ENCODE data around the gene ITPR2.

The ITPR2 gene

DNA sequence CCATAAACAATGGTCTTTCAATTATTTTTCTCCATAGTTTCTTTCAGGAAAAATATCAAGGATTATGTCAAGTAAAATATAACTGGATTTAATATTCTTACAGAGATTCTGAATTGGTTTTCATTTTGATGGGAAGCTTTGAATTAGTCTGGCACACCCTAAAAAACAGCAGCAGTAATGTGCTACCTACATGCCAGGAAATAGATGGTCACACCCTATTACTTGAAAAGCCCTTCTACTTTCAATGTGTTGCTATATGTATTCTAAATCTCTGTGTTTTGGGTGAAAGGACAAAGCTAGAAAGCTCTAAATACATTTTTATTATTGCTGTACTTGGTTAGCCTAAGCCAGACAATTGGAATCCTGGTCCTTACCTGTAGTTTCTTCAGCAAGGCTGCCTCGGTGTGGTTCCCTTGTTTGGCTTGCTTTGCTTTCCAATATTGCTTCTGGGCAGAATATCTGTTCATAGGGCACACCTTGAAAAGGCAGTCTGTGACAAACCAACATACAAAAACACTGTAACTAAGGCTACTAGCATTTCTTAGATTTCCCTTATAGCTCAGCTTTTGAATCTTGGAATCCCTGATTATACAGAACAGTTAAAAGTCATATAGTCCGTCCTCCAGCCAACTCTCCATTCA lies 107.6 kb downstream of the ITPR2 start:
- Histone ChIP-seq H3K9ac (ENCODE audit: low read depth, low read length) (no peak overlapping the region), H3K9me3 (ENCODE audit: control insufficient read depth, insufficient read depth, low read length) (no peaks in the 10 kb centered on the region), H3K4me1 (ENCODE audit: insufficient read depth, low read length) (no peaks in the 10 kb centered on the region), H3K36me3 (ENCODE audit: insufficient read depth, low read length) (no peaks in the 10 kb centered on the region)

DNA sequence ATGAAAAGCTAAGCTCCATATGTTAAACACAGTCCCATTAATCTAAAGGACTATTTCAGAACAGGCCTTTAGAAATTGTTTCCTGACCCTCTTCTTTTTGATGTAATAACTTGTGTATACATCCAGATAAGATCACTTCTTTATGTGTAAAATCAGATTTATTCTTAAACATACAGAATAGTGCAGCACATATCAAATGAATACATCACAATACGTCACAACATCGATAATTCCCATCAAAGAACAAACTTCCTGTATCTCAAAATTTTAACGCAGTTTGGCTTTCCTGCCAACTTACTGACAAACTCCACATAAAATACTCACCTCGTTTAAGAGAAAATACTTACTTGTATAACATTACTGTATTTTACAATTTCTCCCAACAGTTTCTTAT lies 108.7 kb downstream of the ITPR2 start:
- Histone ChIP-seq H3K9ac (ENCODE audit: low read depth, low read length) (no peak overlapping the region), H3K36me3 (ENCODE audit: insufficient read depth, low read length) (no peaks in the 10 kb centered on the region), H3K4me1 (ENCODE audit: insufficient read depth, low read length) (no peaks in the 10 kb centered on the region), H3K9me3 (ENCODE audit: control insufficient read depth, insufficient read depth, low read length) (no peaks in the 10 kb centered on the region)

DNA sequence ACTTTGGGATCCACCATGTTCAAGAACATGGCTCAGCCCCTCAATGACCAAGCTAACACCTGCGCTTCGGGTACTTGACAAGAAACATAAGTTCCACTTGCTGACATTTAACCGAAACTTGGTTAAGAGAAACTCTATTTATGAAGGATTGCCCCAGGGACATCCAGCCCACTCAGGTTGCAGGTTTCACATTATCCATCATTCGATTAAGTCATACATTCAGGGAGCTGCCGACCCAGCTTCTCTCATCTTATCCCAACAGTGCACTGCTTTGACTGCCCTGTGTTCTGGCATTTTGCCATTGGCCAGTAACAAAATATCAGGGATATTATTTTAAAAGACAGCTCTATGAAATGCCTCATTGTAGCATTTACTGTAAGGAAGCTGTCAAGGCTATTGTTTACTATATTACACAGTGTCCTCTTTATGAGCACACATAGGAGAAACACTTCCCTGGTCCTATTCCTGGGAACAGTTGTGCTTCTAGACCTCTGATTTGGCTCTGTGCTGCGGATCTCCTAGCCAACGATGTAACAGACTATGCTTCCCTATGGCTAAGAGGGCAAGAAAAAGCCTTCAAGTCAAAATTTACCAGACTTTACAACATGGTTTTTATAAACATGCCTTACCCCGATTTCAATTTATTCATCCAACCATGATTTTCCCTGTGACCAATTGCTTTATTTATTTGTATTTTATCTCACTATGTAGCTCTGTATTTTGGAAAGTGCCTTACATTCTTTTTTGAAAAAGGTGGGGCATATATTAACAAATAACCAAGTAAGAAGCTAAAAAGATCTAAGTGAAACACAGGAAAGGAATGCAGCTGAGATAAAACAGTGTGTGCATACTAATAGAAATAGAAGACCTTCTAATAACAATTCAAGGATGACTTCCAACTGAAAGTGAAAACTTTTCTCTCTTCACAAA lies 109.3 kb downstream of the ITPR2 start:
- Histone ChIP-seq H3K9me3 (ENCODE audit: control insufficient read depth, insufficient read depth, low read length) (no peaks in the 10 kb centered on the region), H3K36me3 (ENCODE audit: insufficient read depth, low read length) (no peaks in the 10 kb centered on the region), H3K9ac (ENCODE audit: low read depth, low read length) (no peak overlapping the region), H3K4me1 (ENCODE audit: insufficient read depth, low read length) (no peaks in the 10 kb centered on the region)

DNA sequence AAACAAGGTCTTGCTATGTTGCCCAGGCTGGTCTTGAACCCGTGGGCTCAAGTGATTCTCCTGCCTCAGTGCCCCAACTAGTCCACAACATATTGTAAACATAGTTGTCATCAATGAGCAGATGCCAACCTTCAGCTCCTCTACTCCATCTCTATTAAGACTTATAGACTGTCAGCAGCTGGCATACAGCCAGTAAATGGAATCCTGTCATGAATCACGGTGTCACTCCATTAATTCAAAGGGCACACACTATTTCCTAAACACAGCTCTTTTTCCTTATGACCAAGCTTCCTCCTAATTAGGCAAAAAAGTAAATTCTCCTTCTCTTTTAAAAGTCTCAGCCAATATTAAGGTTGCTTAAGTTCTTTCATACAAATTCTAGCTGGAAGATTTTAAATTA lies 111.2 kb downstream of the ITPR2 start:
- Histone ChIP-seq H3K4me1 (ENCODE audit: insufficient read depth, low read length) (no peaks in the 10 kb centered on the region), H3K9me3 (ENCODE audit: control insufficient read depth, insufficient read depth, low read length) (no peaks in the 10 kb centered on the region), H3K36me3 (ENCODE audit: insufficient read depth, low read length) (no peaks in the 10 kb centered on the region), H3K9ac (ENCODE audit: low read depth, low read length) (no peak overlapping the region)

DNA sequence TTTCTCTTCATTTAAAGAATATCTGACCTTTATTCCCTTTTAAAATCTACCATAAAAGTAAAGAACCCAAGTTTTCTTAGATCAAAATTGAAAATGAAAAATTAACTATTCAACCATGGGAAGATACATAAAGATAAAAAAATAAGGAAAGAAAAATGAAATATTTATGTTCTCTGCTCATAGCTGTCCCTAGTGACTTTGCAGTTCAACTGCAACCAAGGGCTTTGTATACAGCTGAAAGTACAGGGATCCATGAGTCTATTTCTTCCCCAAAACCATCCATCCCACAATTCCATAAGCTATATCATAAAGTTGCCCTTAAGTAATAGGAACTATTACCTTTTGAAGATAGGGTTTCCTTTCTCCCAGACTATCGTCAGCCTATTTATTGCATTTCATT lies 113.1 kb downstream of the ITPR2 start:
- no peak overlapping the region for H3K9ac ChIP-seq (ENCODE audit: low read depth, low read length)
- no peaks in the 10 kb centered on the region for H3K4me1 ChIP-seq (ENCODE audit: insufficient read depth, low read length)
- no peaks in the 10 kb centered on the region for H3K9me3 ChIP-seq (ENCODE audit: control insufficient read depth, insufficient read depth, low read length)
- H3K36me3 ChIP-seq (ENCODE audit: insufficient read depth, low read length), result no peaks in the 10 kb centered on the region

DNA sequence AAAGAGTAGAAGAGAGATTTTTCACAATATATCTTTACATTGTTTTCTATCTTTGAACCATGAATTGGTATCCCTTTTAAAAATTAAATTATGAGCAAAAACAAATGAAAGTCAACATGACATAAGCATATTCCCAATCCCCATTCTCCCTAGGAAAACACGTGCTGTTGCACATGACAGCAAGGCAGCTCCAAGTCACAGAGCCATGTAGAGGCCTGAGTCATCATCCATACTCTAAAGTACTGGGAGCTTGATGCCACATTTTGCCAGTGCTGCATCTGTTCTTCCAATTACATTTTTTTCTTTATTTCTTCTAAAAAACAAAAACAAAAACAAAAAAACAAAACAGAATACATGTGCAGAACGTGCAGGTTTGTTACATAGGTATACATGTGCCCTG lies 115.2 kb downstream of the ITPR2 start:
- Histone ChIP-seq H3K9me3 (ENCODE audit: control insufficient read depth, insufficient read depth, low read length) (no peaks in the 10 kb centered on the region), H3K4me1 (ENCODE audit: insufficient read depth, low read length) (peaks cover 7% of the 10 kb centered on the region), H3K36me3 (ENCODE audit: insufficient read depth, low read length) (peaks cover 3% of the 10 kb centered on the region; the same call in 1 of the 2 replicates), H3K9ac (ENCODE audit: low read depth, low read length) (no peak overlapping the region)

DNA sequence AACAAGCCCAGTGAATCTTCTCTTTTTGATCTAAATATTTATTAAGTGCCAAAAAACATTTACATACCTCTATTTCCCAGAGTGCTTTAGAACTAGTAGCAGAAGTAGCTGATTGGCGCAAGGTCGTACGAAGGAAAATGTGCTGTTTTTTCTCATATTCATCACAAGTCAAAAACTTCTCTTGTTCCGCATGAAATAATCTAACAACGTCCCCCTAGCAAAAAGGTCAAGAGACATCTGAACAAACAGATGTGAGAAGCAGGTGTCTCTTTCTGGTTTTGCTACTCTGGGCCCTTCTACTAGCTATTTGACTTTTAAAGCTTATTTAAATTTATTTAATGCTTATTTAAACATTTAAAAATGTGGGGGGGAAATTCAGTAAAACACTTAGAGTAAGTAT lies 117.8 kb downstream of the ITPR2 start:
- peaks cover 24% of the 10 kb centered on the region for H3K4me1 ChIP-seq (ENCODE audit: insufficient read depth, low read length)
- H3K36me3 ChIP-seq (ENCODE audit: insufficient read depth, low read length), result peaks cover 7% of the 10 kb centered on the region
- H3K9me3 ChIP-seq (ENCODE audit: control insufficient read depth, insufficient read depth, low read length), result no peaks in the 10 kb centered on the region
- H3K9ac ChIP-seq (ENCODE audit: low read depth, low read length), result no peak overlapping the region

DNA sequence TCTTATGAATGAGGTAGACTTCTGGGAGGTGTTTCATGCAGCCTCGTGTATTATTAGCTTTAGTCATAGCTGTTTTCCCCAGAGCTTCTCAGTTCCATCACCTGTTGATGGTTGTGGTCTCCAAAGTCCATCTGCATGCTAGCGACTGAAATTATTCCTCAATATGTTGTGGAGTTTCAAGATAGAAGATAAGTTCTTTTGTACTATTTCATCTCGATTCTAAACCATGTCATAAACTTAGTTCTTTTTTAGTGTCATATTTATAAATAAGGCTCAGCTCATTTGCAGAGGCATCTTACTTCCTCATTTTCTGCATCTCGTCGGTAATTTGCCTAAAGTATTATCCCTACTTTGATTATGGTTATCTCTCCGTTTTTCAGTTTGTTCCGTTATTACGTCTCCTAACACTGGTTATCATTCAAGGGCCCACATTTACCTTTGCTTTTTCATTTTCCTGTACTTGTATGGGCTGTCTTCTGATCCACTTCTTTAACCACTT lies 119.1 kb downstream of the ITPR2 start:
- Histone ChIP-seq H3K36me3 (ENCODE audit: insufficient read depth, low read length) (peaks cover 7% of the 10 kb centered on the region), H3K4me1 (ENCODE audit: insufficient read depth, low read length) (peaks cover 24% of the 10 kb centered on the region), H3K9me3 (ENCODE audit: control insufficient read depth, insufficient read depth, low read length) (no peaks in the 10 kb centered on the region), H3K9ac (ENCODE audit: low read depth, low read length) (no peak overlapping the region)

DNA sequence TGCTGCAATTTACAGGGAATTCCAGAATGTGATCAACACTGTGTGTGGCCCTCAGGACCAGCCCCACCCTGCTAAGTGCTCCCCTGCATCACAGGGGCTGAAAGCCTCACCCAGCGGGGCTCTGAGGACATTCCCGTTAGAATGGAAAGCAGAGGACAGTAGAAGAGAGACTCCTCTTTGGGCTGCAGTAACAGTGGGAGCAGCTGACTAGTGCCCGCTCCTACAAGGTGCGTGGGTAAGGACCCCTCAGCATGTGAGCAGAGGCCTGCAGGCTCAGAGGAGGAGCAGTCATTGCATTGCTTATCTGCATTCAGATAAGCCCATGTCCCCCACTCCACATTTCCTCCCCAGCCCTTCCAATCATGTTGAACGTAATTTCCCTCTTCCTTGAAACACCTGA lies 120.1 kb downstream of the ITPR2 start:
- H3K9me3 ChIP-seq (ENCODE audit: control insufficient read depth, insufficient read depth, low read length), result no peaks in the 10 kb centered on the region
- no peak overlapping the region for H3K9ac ChIP-seq (ENCODE audit: low read depth, low read length)
- peaks cover 7% of the 10 kb centered on the region for H3K36me3 ChIP-seq (ENCODE audit: insufficient read depth, low read length)
- peaks cover 24% of the 10 kb centered on the region for H3K4me1 ChIP-seq (ENCODE audit: insufficient read depth, low read length)

DNA sequence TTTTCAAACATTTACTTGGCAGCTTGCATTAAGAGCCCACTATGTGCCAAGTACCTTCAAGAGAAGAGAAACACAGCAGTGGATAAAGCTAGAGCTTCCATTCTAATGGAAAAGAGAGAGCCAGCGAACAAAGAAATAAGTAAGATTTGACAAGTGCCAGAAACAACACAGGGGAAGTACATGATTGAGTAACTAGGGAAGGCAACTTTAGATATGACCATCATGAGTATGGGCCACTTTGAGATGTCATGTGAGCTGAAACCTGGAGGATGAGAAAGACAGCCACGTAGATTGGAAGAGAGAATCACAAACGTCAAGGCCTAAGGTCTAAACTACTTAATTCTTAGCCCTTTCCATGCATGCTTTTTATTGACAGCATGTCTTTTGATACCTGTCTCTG lies 121.4 kb downstream of the ITPR2 start:
- H3K9me3 ChIP-seq (ENCODE audit: control insufficient read depth, insufficient read depth, low read length), result no peaks in the 10 kb centered on the region
- H3K9ac ChIP-seq (ENCODE audit: low read depth, low read length), result no peak overlapping the region
- H3K4me1 ChIP-seq (ENCODE audit: insufficient read depth, low read length), result peaks cover 24% of the 10 kb centered on the region
- H3K36me3 ChIP-seq (ENCODE audit: insufficient read depth, low read length), result peaks cover 7% of the 10 kb centered on the region

DNA sequence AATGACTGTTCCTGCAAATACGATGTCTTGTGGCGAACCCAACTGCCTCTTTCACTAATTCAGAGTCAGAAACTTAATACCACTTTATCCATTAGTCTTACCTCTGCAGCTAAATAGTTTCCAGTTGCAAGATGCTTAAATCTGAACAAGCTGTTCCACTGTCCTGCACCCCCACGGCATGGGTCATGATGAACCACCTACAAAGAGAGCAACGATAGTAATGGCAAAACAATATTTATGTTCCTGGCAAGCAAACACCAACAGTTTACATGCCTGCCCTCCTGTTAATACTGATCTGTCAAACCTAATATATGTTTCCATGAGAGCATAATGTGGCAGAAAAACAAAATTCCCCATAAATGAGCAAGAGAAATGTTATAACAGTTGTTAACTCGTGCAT lies 121.9 kb downstream of the ITPR2 start:
- H3K9me3 ChIP-seq (ENCODE audit: control insufficient read depth, insufficient read depth, low read length), result no peaks in the 10 kb centered on the region
- peaks cover 24% of the 10 kb centered on the region for H3K4me1 ChIP-seq (ENCODE audit: insufficient read depth, low read length)
- peaks cover 7% of the 10 kb centered on the region for H3K36me3 ChIP-seq (ENCODE audit: insufficient read depth, low read length)

DNA sequence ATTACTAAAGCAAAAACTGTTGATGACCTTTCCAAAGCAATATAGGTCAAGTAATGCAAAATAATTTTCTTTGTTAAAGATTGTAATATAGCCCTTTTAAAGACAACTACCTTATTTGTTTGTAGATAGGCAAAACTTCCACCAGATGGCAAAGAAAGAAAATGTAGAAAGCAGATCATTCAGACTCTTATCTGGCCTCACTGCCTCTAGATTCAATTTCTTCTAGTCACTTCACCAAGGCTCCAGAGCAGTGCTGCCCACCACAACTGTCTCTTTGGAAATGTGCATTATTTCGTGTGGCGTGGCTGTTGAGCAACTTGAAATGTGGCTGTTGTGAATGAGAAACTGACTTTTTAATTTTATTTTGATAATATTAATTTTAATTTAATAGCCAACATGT lies 127.1 kb downstream of the ITPR2 start:
- Histone ChIP-seq H3K36me3 (ENCODE audit: insufficient read depth, low read length) (no peaks in the 10 kb centered on the region), H3K9ac (ENCODE audit: low read depth, low read length) (no peak overlapping the region), H3K9me3 (ENCODE audit: control insufficient read depth, insufficient read depth, low read length) (no peaks in the 10 kb centered on the region), H3K4me1 (ENCODE audit: insufficient read depth, low read length) (peaks cover 17% of the 10 kb centered on the region)

More for the DNA sequence above, 121.9 kb downstream of the ITPR2 start:
- no peak overlapping the region for H3K9ac ChIP-seq (ENCODE audit: low read depth, low read length)

DNA sequence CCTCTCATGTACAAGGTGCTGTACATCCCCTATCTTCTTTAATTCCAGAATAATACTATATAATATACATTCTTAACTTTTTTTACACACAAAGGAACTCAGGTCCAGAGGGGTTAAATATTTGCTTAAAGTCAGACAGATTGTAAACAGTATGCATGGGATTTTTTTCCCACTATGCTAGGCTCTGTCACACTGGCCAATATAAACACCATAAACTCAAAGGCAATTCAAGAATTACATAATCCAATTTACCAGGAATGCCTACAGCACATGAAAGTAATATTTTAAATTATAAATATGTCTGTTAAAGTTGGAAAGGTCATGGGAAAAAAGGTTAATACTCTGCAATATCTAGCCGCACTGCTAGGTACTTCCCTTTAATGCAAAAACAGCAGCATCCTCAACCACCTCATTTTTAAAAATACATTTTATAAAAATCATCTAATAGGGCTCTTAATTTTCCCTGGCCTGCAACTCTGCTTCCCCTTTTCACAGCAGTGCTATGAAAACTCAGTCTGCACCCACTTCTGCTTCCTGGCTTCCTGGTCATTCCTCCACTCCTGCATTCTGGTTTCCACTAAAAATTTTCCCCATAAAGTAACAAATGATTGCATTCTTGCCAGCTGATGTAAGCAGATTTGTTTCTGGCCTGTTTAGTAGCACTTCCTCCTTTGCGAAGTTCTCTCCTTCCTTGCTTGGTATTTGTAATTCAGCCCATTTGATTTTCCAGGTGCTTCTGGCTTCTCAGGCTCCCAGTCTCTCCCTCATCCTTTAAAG lies 128.1 kb downstream of the ITPR2 start:
- H3K36me3 ChIP-seq (ENCODE audit: insufficient read depth, low read length), result no peaks in the 10 kb centered on the region
- H3K9ac ChIP-seq (ENCODE audit: low read depth, low read length), result no peak overlapping the region
- peaks cover 17% of the 10 kb centered on the region for H3K4me1 ChIP-seq (ENCODE audit: insufficient read depth, low read length)
- H3K9me3 ChIP-seq (ENCODE audit: control insufficient read depth, insufficient read depth, low read length), result no peaks in the 10 kb centered on the region

DNA sequence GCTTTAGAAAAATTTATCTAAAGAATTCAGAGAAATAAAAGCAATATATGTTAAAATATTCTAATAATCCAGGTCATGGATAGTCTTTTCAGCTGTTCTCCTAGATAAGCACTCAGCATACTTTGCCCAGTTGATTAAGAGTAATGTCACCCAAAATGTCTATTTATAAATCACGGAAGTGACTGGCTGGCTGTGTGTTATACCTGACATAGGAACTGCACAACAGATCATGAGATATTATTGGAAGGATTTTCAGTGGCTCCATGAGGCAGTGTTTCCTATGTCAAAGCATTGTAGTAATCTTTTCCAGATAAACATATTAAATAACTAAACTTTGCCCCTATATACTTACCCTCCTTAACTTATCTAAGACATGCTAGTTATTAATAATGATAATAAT lies 128.8 kb downstream of the ITPR2 start:
- Histone ChIP-seq H3K9me3 (ENCODE audit: control insufficient read depth, insufficient read depth, low read length) (no peaks in the 10 kb centered on the region), H3K9ac (ENCODE audit: low read depth, low read length) (no peak overlapping the region), H3K36me3 (ENCODE audit: insufficient read depth, low read length) (no peaks in the 10 kb centered on the region), H3K4me1 (ENCODE audit: insufficient read depth, low read length) (peaks cover 17% of the 10 kb centered on the region)
